Muscle of back (tissue), 10 donors: ENCODE measurements around the gene IFITM5. TPM values are rescaled to one million over a fixed set of nuclear protein-coding genes. Genes with fewer than 3 reads are reported as not detected.

Source experiments
- polyA plus RNA-seq, 10 donors: library from polyadenylated mRNA; unstranded; fragments of 120-200 nt; gene quantifications; one replicate each; pipeline ENCODE4 v1.2.1, GENCODE V29; 2013; ENCODE audit not compliant: insufficient read length in 10 of 10

The IFITM5 gene
- polyA plus RNA-seq, 10 donors: not detected

Other genes starting within 250 kb of the IFITM5 start
- under 1 TPM in 1 of 10 donors, not detected in 9; 0.76 TPM for gene SCGB1C1, start 106.4 kb downstream of the IFITM5 start, polyA plus RNA-seq
- gene BET1L, start 92.1 kb downstream of the IFITM5 start, polyA plus RNA-seq: 10 to 100 TPM; 27.5 to 42.2 (median 34.8) TPM
- gene RIC8A, start 91.8 kb downstream of the IFITM5 start, polyA plus RNA-seq: 10 to 100 TPM; 46.7 to 78.5 (median 62.3) TPM
- 10 to 100 TPM; 17.8 to 26.1 (median 19.9) TPM for gene SIRT3, start 63.2 kb downstream of the IFITM5 start, polyA plus RNA-seq
- gene PSMD13, start 62.5 kb downstream of the IFITM5 start, polyA plus RNA-seq: 100 to 1,000 TPM in 4 of 10 donors, 10 to 100 TPM in 6; 88.0 to 129 (median 99.1) TPM
- under 1 TPM in 3 of 10 donors, not detected in 7; 0.04 to 0.15 (median 0.05) TPM for gene NLRP6, start 21.1 kb downstream of the IFITM5 start, polyA plus RNA-seq
- gene PGGHG, start 10.4 kb downstream of the IFITM5 start, polyA plus RNA-seq: 10 to 100 TPM in 2 of 10 donors, 1 to 10 TPM in 8; 3.5 to 15.7 (median 8.5) TPM
- gene IFITM2, start 8.3 kb upstream of the IFITM5 start, polyA plus RNA-seq: 100 to 1,000 TPM in 2 of 10 donors, 10 to 100 TPM in 8; 53.8 to 138 (median 86.2) TPM
- gene IFITM1, start 14.5 kb upstream of the IFITM5 start, polyA plus RNA-seq: 10 to 100 TPM; 10.0 to 33.2 (median 15.9) TPM
- 100 to 1,000 TPM; 172 to 315 (median 276) TPM for gene IFITM3, start 21.3 kb upstream of the IFITM5 start, polyA plus RNA-seq
- gene B4GALNT4, start 70.0 kb upstream of the IFITM5 start, polyA plus RNA-seq: 10 to 100 TPM in 9 of 10 donors, 1 to 10 TPM in 1; 9.4 to 35.6 (median 13.8) TPM
- gene PKP3, start 94.7 kb upstream of the IFITM5 start, polyA plus RNA-seq: 10 to 100 TPM in 1 of 10 donors, 1 to 10 TPM in 1, under 1 TPM in 6, not detected in 2; 0.14 to 14.1 (median 0.61) TPM
- gene SIGIRR, start 115.5 kb upstream of the IFITM5 start, polyA plus RNA-seq: 10 to 100 TPM in 8 of 10 donors, 1 to 10 TPM in 2; 8.4 to 19.6 (median 13.2) TPM
- gene ANO9, start 142.5 kb upstream of the IFITM5 start, polyA plus RNA-seq: 1 to 10 TPM in 4 of 10 donors, under 1 TPM in 6; 0.08 to 2.7 (median 0.44) TPM
- gene PTDSS2, start 150.8 kb upstream of the IFITM5 start, polyA plus RNA-seq: 10 to 100 TPM; 23.4 to 31.7 (median 28.1) TPM
- gene RNH1, start 207.7 kb upstream of the IFITM5 start, polyA plus RNA-seq: 100 to 1,000 TPM in 1 of 10 donors, 10 to 100 TPM in 9; 75.5 to 108 (median 86.2) TPM
- 100 to 1,000 TPM in 5 of 10 donors, 10 to 100 TPM in 5; 84.1 to 114 (median 101) TPM for gene HRAS, start 236.1 kb upstream of the IFITM5 start, polyA plus RNA-seq
- gene LRRC56, start 238.0 kb upstream of the IFITM5 start, polyA plus RNA-seq: 1 to 10 TPM; 2.7 to 7.0 (median 4.9) TPM